HCT116 (cell line): ENCODE results near the gene GHDC. TPM values are rescaled to one million over a fixed set of nuclear protein-coding genes. Genes with fewer than 3 reads are reported as not detected.

Experiments used
- ATAC-seq: fragments of 200-7000 bp; cut with Tn5 transposase; 2 replicates; pipeline ENCODE4 v1.9.1; 2020; ENCODE audit warnings: mild to moderate bottlenecking, moderate library complexity
- BruUV-seq: library from RNA; stranded (reverse); fragments of 400-500 nt; replicated peaks from 2 replicates; lab custom pipeline; 2021; lab: Mats Ljungman, UMichigan
- CTCF ChIA-PET: fragments of 300-600 bp; sonication (Branson Sonifier 250); formaldehyde crosslinking; loops from one replicate; lab custom pipeline; 2021; ENCODE audit warnings: antibody characterized with exemption; lab: Charles Lee
- POLR2A ChIA-PET: fragments of 300-600, 350-600 bp; sonication (Branson Sonifier 250); formaldehyde crosslinking; loops from one replicate; lab custom pipeline; 2021; ENCODE audit warnings: antibody characterized with exemption; lab: Charles Lee
- RAD21 ChIA-PET, 2 experiments: fragments of 300-600 bp; sonication (Branson Sonifier 250); formaldehyde crosslinking; loops; one replicate each; lab custom pipeline; 2023; ENCODE audit warnings: low total read pairs in 2 of 2; ENCODE audit not compliant: uncharacterized antibody in 2 of 2, unreplicated experiment in 2 of 2, low non-redundant PET in 1 of 2; lab: Charles Lee
- DNase-seq: peaks from one replicate; pipeline ENCODE4 v3.0.0-alpha.2; 2010; ENCODE audit warnings: low read depth, low spot score
- H2AFZ ChIP-seq: fragments of 200-600 bp; shearing (Covaris generic), sonication (generic); 2 replicates; pipeline ENCODE4 v1.6.1; 2017; ENCODE audit warnings: low read depth, mixed run types, mixed read lengths, antibody characterized with exemption, low read length; ENCODE audit not compliant: poor library complexity, severe bottlenecking
- H3K27ac ChIP-seq: 2 replicates; pipeline ENCODE4 v1.5.1; 2012; ENCODE audit warnings: low read depth, low read length
- H3K27me3 ChIP-seq: fragments of 200-600 bp; sonication (generic); 2 replicates; pipeline ENCODE4 v1.6.1; 2016; ENCODE audit warnings: mixed run types, low read length, mixed read lengths; ENCODE audit not compliant: insufficient read depth
- H3K36me3 ChIP-seq, 2 experiments: fragments of 200-500 bp in 1 of 2; fragments of 200-600 bp in 1 of 2; sonication (Bioruptor generic) in 1 of 2; sonication (generic) in 1 of 2; 2 replicates each; pipeline versions ENCODE4 v1.5.1 to v1.6.1; 2014 to 2016; ENCODE audit warnings: low read length in 2 of 2, inconsistent platforms in 1 of 2, mixed read lengths in 1 of 2, mixed run types in 1 of 2; ENCODE audit not compliant: insufficient read depth in 2 of 2, control insufficient read depth in 1 of 2
- H3K4me1 ChIP-seq, 2 experiments: fragments of 200-600 bp in 1 of 2; sonication (generic) in 1 of 2; 2 replicates each; pipeline versions ENCODE4 v1.5.1 to v1.6.1; 2012 to 2017; ENCODE audit warnings: low read length in 2 of 2, inconsistent platforms in 1 of 2, mild to moderate bottlenecking in 1 of 2, mixed read lengths in 1 of 2, mixed run types in 1 of 2, moderate library complexity in 1 of 2; ENCODE audit not compliant: insufficient read depth in 2 of 2, control insufficient read depth in 1 of 2
- H3K4me2 ChIP-seq: fragments of 200-600 bp; sonication (generic); 2 replicates; pipeline ENCODE4 v1.6.1; 2017; ENCODE audit warnings: mixed run types, low read length, mixed read lengths
- H3K4me3 ChIP-seq, 2 experiments: fragments of 200-600 bp in 1 of 2; sonication (generic) in 1 of 2; replicated peaks in 1 of 2; 2 replicates each; pipeline ENCODE4 v1.5.1; 2011 to 2016; ENCODE audit warnings: low read length in 2 of 2, control low read depth in 1 of 2, low read depth in 1 of 2, mild to moderate bottlenecking in 1 of 2, mixed read lengths in 1 of 2, mixed run types in 1 of 2
- H3K79me2 ChIP-seq: fragments of 200-600 bp; sonication (generic); 2 replicates; pipeline ENCODE4 v1.6.1; 2017; ENCODE audit warnings: mild to moderate bottlenecking, mixed run types, low read length, moderate library complexity, mixed read lengths; ENCODE audit not compliant: insufficient read depth
- H3K9ac ChIP-seq: fragments of 200-600 bp; sonication (generic); 2 replicates; pipeline ENCODE4 v1.6.1; 2016; ENCODE audit warnings: low read length, mixed read lengths
- H3K9me2 ChIP-seq: fragments of 200-600 bp; sonication (generic), shearing (Covaris generic); 2 replicates; pipeline ENCODE4 v1.6.1; 2017; ENCODE audit warnings: mixed run types, mild to moderate bottlenecking, moderate library complexity; ENCODE audit not compliant: insufficient read depth
- H3K9me3 ChIP-seq, 2 experiments: fragments of 200-500 bp in 1 of 2; fragments of 200-600 bp in 1 of 2; sonication (Bioruptor generic) in 1 of 2; sonication (generic) in 1 of 2; 2 replicates each; pipeline ENCODE4 v1.6.1; 2014 to 2017; ENCODE audit warnings: low read length in 2 of 2, mixed read lengths in 2 of 2, inconsistent platforms in 1 of 2, low read depth in 1 of 2, mild to moderate bottlenecking in 1 of 2, mixed run types in 1 of 2, moderate library complexity in 1 of 2; ENCODE audit not compliant: control insufficient read depth in 1 of 2, insufficient read depth in 1 of 2
- H4K20me1 ChIP-seq: fragments of 200-600 bp; sonication (generic), shearing (Covaris generic); 2 replicates; pipeline ENCODE4 v1.6.1; 2017; ENCODE audit warnings: mixed run types, mild to moderate bottlenecking, moderate library complexity; ENCODE audit not compliant: insufficient read depth
- JUND ChIP-seq: IDR thresholded peaks from 2 replicates; pipeline ENCODE4 v1.6.1; 2012
- POLR2AphosphoS5 ChIP-seq: IDR thresholded peaks from 2 replicates; pipeline ENCODE4 v1.6.1; 2011; ENCODE audit warnings: mild to moderate bottlenecking, low read depth, low read length, moderate library complexity
- RAD21 ChIP-seq: IDR thresholded peaks from 2 replicates; pipeline ENCODE4 v1.6.1; 2012; ENCODE audit warnings: low read depth, mild to moderate bottlenecking
- SP1 ChIP-seq: IDR thresholded peaks from 2 replicates; pipeline ENCODE4 v1.6.1; 2012; ENCODE audit warnings: low read depth
- YY1 ChIP-seq: IDR thresholded peaks from 2 replicates; pipeline ENCODE4 v1.6.1; 2011; ENCODE audit warnings: low read length, low read depth, moderate library complexity, mild to moderate bottlenecking; ENCODE audit not compliant: insufficient replicate concordance; ENCODE audit errors: extremely low read depth
- ZFX ChIP-seq: fragments of 450-650 bp; IDR thresholded peaks from 2 replicates; pipeline ENCODE4 v1.6.1; 2017
- ZNF274 ChIP-seq: fragments of 200-500 bp; sonication (Bioruptor generic); IDR thresholded peaks from 2 replicates; pipeline ENCODE4 v1.6.1; 2014; ENCODE audit warnings: mild to moderate bottlenecking, low read depth, low read length, inconsistent platforms
- intact Hi-C: fragments of 100-400 bp; cut with micrococcal nuclease; formaldehyde crosslinking; loops from 2 replicates; pipeline ENCODE4 v1.10.0; 2022
- total RNA-seq: library from RNA; stranded (reverse); gene quantifications from one replicate; pipeline ENCODE4 v1.2.1, GENCODE V29; 2021; ENCODE audit not compliant: unreplicated experiment
- TF ChIP-seq, protein P1 (sequence below), 3 experiments: fragments of 200-600 bp in 1 of 3; sonication (generic) in 1 of 3; IDR thresholded peaks in 2 of 3; conservative IDR thresholded peaks in 1 of 3; 2 replicates each; pipeline ENCODE4 v1.5.1; 2012 to 2017; ENCODE audit warnings: low read depth in 2 of 3, low read length in 2 of 3, antibody characterized with exemption in 1 of 3, borderline replicate concordance in 1 of 3, control low read depth in 1 of 3, mild to moderate bottlenecking in 1 of 3, mixed read lengths in 1 of 3, mixed run types in 1 of 3, moderate library complexity in 1 of 3; ENCODE audit not compliant: insufficient read depth in 1 of 3
- TF ChIP-seq, protein P2 (sequence below): IDR thresholded peaks from 2 replicates; pipeline ENCODE4 v1.6.1; 2012
- TF ChIP-seq, protein P3 (sequence below): IDR thresholded peaks from 2 replicates; pipeline ENCODE4 v1.6.1; 2012; ENCODE audit warnings: low read depth

GHDC gene
- total RNA-seq, 1 experiment from 2014 or later = 13.2 TPM

DNA sequence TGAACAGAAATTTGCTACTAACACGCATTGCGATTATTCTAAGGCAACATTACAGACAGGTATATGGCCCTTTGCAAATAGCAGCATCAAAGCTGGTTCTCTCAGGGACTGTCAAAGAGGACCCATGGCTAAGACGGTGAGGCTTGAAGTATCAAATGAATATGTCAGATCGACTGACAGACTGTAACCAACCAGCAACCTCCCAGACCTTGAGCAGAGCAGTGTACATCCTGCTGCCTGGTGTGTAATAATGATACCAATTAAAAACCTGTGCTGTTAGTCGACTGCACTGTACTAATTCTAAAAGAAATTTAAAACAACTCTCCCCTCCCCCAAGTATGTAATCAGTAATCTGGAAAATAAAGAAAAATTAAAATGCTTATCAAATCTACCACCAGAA is 35.9 kb upstream of the GHDC start:
- Histone ChIP-seq H3K9me2 (no peaks in the 10 kb centered on the region), H3K27ac (no peak overlapping the region), H3K4me1 (peaks cover 0 to 11% of the 10 kb centered on the region in 2 experiments; a peak in 3 of 4 replicates), H3K36me3 (no peaks in the 10 kb centered on the region), H2AFZ (no peak overlapping the region), H4K20me1 (no peaks in the 10 kb centered on the region), H3K79me2 (no peaks in the 10 kb centered on the region), H3K9me3 (no peaks in the 10 kb centered on the region), H3K27me3 (no peaks in the 10 kb centered on the region), H3K9ac (no peak overlapping the region), H3K4me2 (no peak overlapping the region), H3K4me3 (no peak overlapping the region)
- ATAC-seq (no peak), DNase-seq (no peak)
- POLR2A ChIA-PET = no interaction called here
- CTCF ChIA-PET = no interaction called here
- TF ChIP-seq ZNF274 = no peak
- TF ChIP-seq, protein P1, sequence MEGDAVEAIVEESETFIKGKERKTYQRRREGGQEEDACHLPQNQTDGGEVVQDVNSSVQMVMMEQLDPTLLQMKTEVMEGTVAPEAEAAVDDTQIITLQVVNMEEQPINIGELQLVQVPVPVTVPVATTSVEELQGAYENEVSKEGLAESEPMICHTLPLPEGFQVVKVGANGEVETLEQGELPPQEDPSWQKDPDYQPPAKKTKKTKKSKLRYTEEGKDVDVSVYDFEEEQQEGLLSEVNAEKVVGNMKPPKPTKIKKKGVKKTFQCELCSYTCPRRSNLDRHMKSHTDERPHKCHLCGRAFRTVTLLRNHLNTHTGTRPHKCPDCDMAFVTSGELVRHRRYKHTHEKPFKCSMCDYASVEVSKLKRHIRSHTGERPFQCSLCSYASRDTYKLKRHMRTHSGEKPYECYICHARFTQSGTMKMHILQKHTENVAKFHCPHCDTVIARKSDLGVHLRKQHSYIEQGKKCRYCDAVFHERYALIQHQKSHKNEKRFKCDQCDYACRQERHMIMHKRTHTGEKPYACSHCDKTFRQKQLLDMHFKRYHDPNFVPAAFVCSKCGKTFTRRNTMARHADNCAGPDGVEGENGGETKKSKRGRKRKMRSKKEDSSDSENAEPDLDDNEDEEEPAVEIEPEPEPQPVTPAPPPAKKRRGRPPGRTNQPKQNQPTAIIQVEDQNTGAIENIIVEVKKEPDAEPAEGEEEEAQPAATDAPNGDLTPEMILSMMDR (IDR thresholded peaks at IDR 0.05 in 2 of 3, conservative IDR thresholded peaks at IDR 0.05 in 1 of 3; ENCODE audit: borderline replicate concordance in 1 of 3, insufficient read depth in 1 of 3, low read depth in 2 of 3, low read length in 2 of 3) = no peak
- TF ChIP-seq YY1 = no peak
- BruUV-seq = no TSS peak
- intact Hi-C loops = no loop called here
- RAD21 ChIA-PET = no interaction called here

DNA sequence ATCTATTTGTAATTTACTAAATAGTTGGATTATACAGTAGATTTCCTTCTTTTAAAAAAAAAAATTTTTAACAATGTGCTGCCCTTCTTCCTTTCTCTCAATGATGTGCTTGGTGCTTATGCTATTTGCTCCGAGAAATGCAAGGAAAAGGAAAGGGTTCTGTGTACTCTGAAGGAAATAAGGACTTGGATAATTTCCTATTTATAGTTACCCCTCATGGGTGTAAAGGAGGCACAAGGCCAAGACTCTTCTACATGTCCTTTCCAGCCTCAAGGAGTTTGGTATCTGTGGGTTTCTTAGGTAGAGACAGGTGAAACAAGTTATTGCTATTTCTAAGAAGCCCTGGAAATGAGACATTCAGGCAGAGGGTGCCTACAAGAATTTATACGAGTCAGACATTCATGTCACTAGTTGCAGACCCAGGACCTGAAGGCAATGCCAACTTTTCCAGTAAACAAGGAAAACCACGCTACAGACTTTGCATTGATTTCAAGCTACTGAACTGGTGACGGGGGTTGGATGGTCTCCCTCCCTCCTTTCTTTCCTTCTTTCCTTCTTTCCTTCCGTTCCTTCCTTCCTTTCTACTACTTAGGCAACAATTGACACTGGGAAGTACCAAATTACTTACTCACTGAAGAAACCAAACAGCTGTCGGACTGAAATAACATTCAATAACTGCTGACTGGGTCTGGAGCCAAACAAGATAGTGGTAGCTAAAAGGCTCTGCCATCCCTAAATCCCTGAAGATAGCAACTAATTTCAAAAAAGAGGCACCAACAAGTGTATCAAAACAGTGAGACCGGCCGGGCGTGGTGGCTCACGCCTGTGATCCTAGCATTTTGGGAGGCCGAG is 33.8 kb upstream of the GHDC start:
- no peaks in the 10 kb centered on the region for H4K20me1 ChIP-seq
- H3K27ac ChIP-seq = no peak overlapping the region
- H3K9ac ChIP-seq = no peak overlapping the region
- intact Hi-C loops = no loop called here
- no TSS peak for BruUV-seq
- no peaks in the 10 kb centered on the region for H3K79me2 ChIP-seq
- no peaks in the 10 kb centered on the region for H3K9me3 ChIP-seq
- H3K36me3 ChIP-seq = no peaks in the 10 kb centered on the region
- ChIA-PET CTCF (no interaction called here), RAD21 (no interaction called here), POLR2A (no interaction called here)
- ATAC-seq (no peak), DNase-seq (no peak)
- H3K4me1 ChIP-seq = peaks cover 0 to 11% of the 10 kb centered on the region in 2 experiments; a peak in 3 of 4 replicates
- no peaks in the 10 kb centered on the region for H3K27me3 ChIP-seq
- no peaks in the 10 kb centered on the region for H3K9me2 ChIP-seq
- no peak overlapping the region for H3K4me3 ChIP-seq
- H2AFZ ChIP-seq = no peak overlapping the region
- H3K4me2 ChIP-seq = no peak overlapping the region
- TF ChIP-seq JUND = no peak
- no peak for TF ChIP-seq POLR2AphosphoS5
- TF ChIP-seq RAD21 = no peak
- no peak for TF ChIP-seq ZFX
- TF ChIP-seq, protein P2, sequence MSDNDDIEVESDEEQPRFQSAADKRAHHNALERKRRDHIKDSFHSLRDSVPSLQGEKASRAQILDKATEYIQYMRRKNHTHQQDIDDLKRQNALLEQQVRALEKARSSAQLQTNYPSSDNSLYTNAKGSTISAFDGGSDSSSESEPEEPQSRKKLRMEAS = no peak
- TF ChIP-seq SP1 = no peak
- TF ChIP-seq, protein P3, sequence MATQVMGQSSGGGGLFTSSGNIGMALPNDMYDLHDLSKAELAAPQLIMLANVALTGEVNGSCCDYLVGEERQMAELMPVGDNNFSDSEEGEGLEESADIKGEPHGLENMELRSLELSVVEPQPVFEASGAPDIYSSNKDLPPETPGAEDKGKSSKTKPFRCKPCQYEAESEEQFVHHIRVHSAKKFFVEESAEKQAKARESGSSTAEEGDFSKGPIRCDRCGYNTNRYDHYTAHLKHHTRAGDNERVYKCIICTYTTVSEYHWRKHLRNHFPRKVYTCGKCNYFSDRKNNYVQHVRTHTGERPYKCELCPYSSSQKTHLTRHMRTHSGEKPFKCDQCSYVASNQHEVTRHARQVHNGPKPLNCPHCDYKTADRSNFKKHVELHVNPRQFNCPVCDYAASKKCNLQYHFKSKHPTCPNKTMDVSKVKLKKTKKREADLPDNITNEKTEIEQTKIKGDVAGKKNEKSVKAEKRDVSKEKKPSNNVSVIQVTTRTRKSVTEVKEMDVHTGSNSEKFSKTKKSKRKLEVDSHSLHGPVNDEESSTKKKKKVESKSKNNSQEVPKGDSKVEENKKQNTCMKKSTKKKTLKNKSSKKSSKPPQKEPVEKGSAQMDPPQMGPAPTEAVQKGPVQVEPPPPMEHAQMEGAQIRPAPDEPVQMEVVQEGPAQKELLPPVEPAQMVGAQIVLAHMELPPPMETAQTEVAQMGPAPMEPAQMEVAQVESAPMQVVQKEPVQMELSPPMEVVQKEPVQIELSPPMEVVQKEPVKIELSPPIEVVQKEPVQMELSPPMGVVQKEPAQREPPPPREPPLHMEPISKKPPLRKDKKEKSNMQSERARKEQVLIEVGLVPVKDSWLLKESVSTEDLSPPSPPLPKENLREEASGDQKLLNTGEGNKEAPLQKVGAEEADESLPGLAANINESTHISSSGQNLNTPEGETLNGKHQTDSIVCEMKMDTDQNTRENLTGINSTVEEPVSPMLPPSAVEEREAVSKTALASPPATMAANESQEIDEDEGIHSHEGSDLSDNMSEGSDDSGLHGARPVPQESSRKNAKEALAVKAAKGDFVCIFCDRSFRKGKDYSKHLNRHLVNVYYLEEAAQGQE = no peak
